Cardiac fibroblast (primary cell): ENCODE measurements around the gene CUL9.

Source experiments
- DNase-seq, 2 donors: peaks; one replicate each; pipeline versions ENCODE4 v3.0.0 to v3.0.0-alpha.2; 2010; ENCODE audit warnings: low read depth in 2 of 2
- H3K4me3 ChIP-seq, 2 donors: replicated peaks in 1 of 2; 1 replicate in 1 of 2; 2 replicates in 1 of 2; pipeline ENCODE4 v1.5.1; 2011; ENCODE audit warnings: low read depth in 2 of 2, low read length in 2 of 2, mild to moderate bottlenecking in 2 of 2, moderate library complexity in 1 of 2
- TF ChIP-seq, protein P1 (sequence below): IDR thresholded peaks from one replicate; pipeline ENCODE4 v1.5.1; 2011; ENCODE audit warnings: low read depth, mild to moderate bottlenecking, low read length, inconsistent platforms

Gene CUL9

DNA sequence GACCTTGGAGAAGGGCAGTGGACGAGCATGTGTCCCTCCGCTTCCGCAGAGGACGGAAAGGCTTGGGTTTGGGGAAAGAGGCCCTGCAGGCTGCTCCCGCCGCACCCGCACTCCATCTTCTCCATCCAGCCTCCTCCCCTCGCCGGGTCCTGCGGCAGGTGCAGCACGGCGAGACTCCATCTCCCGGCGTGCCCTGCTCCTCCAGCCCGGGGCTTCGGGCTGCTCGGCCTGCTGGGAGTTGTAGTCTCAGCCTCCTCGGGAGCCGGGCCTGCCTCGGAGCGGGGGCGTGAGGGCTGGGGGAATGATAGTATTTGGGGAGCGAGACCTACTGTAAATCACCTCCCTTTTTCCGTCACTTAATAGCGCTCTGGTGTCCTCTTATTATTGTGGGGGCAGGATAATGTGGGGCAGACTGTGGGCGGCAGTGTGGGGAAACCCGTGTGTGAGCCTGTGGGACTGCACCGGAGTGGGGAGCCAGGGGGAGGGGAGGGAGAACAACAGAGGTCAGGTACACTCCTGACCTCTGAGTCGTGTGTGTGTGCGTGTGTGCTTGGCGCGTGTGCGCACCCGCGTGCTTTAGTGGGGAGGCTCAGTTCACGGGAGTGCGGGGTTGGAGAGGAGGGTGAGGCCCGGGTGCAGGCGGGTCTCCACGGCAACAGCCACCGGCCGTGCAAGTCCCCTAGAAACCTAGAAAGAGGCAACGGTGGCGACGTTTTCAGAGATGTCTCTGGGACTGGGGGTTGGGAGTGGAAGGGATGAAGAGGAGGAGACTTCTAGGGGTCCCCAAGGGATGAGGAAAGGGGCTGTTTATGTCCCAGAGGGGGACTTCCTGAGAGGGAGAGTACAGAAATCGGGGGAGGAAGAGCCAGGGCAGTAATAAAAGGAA, 65.4 kb downstream of the CUL9 start:
- TF ChIP-seq, protein P1, sequence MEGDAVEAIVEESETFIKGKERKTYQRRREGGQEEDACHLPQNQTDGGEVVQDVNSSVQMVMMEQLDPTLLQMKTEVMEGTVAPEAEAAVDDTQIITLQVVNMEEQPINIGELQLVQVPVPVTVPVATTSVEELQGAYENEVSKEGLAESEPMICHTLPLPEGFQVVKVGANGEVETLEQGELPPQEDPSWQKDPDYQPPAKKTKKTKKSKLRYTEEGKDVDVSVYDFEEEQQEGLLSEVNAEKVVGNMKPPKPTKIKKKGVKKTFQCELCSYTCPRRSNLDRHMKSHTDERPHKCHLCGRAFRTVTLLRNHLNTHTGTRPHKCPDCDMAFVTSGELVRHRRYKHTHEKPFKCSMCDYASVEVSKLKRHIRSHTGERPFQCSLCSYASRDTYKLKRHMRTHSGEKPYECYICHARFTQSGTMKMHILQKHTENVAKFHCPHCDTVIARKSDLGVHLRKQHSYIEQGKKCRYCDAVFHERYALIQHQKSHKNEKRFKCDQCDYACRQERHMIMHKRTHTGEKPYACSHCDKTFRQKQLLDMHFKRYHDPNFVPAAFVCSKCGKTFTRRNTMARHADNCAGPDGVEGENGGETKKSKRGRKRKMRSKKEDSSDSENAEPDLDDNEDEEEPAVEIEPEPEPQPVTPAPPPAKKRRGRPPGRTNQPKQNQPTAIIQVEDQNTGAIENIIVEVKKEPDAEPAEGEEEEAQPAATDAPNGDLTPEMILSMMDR = no peak
- H3K4me3 ChIP-seq = peak overlapping the region; percentile 30 to 42
- peak; percentile 24 to 35 for DNase-seq

DNA sequence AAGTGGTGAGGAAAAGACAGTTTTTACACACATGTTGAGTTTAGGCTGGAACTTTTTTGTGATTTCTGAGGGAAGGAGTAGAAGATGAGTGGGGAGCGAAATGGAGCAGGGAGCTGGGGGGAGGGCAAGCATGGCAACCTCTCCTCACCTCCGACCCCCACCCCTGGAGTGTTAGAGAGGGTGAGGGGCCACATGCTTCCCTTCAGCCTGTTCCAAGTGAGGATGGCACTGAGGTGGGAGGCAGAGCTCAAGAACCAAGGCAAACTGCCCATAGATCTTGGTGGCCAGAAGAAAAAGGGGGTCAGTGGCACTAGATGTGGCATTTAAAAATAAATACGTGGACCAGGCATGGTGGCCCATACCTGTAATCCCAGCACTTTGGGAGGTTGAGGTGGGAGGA, 66.1 kb downstream of the CUL9 start:
- H3K4me3 ChIP-seq = no peak overlapping the region
- TF ChIP-seq, protein P1 = no peak
- DNase-seq = no peak

DNA sequence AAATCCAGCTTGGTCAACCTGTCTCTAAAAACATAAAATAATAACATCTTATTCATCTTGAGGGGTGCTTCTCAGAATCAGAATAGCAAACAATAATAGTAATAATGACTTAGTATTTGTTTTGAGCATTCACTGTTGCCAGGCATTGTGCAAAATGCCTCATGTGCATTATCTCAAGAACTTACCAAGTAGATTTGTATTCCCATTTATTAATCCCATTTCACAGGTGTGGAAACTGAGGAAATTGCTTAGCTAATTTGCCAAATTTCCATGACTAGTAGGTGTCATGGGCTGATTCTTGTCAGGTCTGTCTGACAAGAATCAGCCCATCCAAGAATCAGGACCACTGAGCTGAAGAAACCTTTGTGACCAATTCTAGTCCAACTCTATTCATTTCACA, 66.8 kb downstream of the CUL9 start:
- H3K4me3 ChIP-seq = no peak overlapping the region
- no peak for DNase-seq
- TF ChIP-seq, protein P1 = no peak

DNA sequence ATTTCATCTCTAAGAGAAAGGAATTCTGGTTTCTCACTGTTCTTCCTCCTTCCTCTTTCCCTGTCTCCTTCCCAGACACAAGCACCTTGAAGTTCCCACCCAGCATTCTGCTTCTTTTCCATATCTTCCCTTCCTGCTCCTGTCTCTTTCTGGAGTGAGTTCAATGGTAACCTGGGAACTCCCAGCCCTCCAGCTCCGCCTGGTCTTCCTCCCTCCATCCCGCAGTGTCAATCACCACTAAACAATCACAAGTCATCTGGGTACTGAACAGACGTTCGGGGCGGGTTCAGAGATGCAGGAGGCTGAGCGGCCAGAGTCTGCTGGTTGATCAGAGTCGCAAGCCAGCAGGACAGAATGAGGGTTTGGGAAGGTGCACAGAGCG, 69.0 kb downstream of the CUL9 start:
- TF ChIP-seq, protein P1 = no peak
- H3K4me3 ChIP-seq = no peak overlapping the region
- no peak for DNase-seq

DNA sequence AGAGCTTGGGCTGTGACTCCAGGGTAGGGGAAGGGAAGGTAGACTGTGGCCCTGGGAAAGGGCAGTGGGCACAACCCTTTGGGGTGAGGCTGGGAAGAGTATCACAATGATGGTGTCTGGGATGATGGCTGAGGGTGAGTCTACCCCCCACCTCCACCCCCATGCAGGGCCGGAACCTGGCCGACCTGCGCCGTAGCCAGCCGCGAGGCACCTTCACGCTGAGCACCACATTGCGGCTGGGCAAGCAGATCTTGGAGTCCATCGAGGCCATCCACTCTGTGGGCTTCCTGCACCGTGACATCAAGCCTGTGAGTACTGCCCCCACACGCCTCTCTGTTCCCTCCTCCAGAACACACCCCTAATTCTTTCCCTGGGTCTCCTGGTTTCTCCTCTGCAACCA, 71.4 kb downstream of the CUL9 start:
- TF ChIP-seq, protein P1 = no peak
- no peak for DNase-seq
- no peak overlapping the region for H3K4me3 ChIP-seq

DNA sequence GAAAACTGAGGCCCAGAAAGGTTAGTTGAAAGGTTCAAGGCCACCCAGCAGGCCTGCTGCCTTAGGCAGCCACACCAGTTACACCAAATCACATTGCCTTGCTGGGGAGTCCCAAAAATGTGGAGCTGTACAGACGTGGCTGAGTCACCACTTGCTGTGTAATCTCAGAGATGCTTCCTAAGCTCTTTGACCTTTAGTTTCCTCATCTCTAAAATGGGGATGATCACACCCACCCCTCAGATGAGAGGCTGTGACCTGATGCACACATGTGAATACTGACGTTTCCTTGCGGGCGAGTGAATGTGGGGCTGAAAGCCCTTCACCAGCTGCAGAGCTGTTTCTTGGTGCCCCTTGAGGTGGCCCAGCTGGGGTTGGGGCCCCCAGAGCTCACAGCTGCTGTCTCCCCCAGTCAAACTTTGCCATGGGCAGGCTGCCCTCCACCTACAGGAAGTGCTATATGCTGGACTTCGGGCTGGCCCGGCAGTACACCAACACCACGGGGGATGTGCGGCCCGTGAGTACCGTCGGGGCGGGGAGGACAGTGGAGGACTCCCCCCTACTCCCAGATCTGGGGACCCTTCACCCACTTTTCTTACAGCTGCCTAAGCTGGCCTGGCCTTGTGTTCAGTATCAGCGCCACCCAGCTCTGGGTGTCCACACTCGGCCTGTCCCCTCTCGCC, 72.3 kb downstream of the CUL9 start:
- H3K4me3 ChIP-seq = no peak overlapping the region
- TF ChIP-seq, protein P1 = no peak
- DNase-seq = peak in 1 of 2 donors; percentile 41
